Dermis blood vessel endothelial cell (primary cell): ENCODE data around the gene TRPV2. TPM values are rescaled to one million over a fixed set of nuclear protein-coding genes. Genes with fewer than 3 reads are reported as not detected.
A peak's percentile ranks its signal among the peaks of the same experiment; 100 is the strongest.

Experiments used
- DNase-seq: peaks from one replicate; pipeline ENCODE4 v3.0.0; 2010
- total RNA-seq: library from RNA; depleted of rRNA; stranded (reverse); fragments of >200 nt; gene quantifications from 2 replicates; pipeline ENCODE4 v1.2.3, GENCODE V29; 2014

TRPV2 gene
- total RNA-seq, 1 donor from 2014 or later, result 48.8 TPM

DNA sequence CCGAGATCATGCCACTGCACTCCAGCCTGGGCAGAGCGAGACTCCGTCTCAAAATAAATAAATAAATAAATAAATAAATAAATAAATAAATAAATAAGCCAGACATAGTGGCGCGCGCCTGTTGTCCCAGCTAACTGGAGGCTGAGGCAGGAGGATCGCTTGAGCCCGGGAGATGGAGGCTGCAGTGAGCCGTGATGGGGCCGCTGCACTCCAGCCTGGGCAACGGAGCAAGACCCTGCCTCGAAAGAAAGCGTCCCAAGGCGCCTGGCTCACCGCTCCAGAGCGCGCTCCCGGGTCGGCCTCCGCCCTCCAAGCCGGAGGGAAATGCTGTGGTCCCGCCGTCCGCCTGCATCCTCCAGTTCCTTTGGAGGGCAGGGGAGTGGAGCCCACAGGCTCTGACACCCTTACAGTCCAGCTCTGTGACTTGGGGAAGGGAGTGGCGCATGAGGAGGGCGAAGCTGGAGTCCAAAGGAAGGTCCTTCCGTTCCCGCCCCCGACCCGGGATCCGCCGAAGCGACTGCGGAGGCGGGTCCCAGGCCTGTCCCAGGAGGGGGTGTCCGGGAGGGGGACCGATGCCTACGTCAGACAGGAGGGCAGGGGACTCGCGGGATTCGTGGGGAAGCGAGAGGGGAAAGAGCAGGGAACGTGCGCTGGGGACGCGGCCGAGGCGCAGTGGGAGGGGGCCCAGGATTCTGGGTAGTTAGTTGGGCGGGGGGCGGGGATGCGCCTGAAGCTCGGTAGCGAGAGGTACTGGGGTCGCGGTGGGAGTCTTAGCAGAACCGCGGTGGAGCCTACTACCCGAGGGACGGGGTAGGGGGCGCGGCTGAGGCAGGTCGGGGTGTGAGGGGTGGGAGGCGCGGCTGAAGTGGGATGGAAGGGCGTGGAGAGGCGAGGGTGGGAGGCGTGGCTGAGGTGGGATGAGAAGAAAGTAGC is 8.4 kb upstream of the TRPV2 start:
- DNase-seq, result peak; percentile 29

- DNase-seq, result peak; percentile 71
These were observed 7.3 kb upstream of the TRPV2 start for GRCh38 chr17:16407911-16408588.

- no peak for DNase-seq
These were observed 2.0 kb downstream of the TRPV2 start for GRCh38 chr17:16417399-16417798.

DNA sequence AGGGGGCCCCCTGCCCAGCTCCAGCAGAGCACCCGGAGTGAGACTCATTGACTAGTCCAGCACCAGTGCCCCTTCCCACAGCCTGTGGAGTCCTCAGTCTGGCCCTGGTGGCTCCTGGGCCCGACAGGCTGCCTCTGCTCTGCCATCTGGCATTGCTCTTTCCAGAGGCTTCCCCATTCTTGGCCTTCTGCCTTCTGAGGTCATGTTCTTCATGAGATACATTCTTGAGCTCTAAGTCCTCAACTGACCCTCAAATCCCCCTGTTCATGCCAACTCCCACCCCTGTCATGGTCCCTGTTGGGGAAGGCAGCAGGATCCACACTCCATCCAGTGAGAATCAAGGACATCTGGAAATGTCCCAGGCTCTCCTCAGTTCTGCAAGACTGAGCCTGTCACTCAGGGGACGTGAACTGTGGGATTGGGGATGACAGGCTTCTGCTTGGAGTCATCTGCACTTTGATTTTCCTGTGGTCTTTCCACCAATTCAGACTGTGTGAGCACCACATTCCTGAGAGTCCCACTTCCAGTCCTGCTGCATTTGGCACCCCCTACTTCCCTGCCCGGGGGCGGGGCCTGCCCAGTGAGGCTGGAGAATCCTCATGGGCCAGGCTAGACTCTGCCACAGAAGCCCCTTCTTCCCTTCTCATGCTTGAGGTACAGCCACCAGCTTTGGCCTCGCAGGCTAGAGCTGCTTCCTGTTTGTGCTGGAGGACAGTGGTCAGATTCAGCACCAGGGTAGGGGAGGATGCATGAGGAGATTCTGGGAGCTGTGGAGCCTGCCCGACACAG is 2.7 kb downstream of the TRPV2 start:
- DNase-seq, result no peak

DNA sequence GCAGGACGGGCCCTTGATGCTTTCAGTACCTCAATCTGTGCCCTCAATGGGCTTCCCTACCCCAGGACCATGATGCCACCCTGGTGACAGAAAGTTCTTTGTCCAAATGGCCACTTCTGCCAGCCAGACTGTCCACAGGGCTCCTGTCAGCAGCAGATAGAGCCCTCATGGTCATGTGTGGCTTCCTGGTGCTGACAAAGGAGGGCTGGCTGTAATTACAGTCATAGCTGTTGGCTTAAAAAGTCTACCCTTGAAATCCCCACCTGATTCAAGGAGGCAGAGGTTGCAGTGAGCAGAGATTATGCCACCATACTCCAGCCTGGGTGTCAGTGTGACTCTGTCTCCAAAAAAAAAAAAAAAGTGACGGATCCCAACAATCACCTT is 3.3 kb downstream of the TRPV2 start:
- DNase-seq, result no peak

DNA sequence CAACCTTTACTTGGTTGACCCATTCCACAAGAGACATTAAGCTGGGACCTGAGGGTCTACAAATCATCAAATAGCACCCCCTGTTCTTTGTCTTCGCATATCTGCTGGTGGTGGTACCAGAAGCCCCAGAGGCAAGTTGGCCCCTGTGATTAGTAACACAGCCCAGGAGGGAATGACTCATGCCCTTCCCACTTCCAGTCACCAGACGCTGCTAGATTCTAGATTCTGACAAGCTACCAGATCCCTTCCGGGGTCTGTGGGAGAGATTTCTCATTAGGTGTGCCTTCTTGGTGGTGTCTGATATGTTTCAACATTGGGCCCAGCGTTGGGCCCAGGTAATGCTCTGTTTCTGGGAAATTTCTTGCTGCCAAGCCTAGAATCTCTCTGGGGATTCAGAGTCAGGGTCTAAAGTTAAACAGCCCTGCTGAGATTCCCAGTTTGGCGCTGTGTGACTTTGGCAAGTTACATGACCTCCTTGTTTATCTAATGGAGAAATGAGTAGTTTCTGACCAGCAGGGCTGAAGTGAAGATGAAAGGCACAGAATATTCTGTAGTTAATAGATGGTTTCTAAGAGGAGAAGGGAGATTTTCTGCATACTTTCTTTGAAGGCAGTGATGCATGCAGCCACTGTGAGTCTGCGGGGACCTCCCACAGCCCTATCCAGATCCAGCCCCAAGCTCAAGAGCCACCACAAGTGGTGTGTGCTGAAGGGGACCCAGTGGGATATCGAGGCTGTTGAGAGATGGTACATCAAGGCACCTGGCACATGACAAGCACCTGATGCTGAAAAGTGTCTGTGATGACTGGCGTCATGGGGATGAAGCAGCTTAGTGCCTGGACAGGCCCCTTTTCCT is 3.9 kb downstream of the TRPV2 start:
- DNase-seq, result peak; percentile 76

GRCh38 chr17:16419929-16420271 is 4.5 kb downstream of the TRPV2 start:
- no peak for DNase-seq

DNA sequence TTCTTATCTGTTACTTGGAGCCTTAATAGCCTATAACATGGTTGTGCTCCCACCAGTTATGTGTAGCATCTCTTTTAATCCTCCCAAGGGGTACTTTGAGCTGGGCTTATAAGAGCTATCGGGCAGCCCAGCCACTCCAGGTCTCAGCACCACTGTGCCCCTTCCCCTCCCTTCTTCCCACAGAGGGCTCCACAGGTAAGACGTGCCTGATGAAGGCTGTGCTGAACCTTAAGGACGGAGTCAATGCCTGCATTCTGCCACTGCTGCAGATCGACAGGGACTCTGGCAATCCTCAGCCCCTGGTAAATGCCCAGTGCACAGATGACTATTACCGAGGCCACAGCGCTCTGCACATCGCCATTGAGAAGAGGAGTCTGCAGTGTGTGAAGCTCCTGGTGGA is 7.0 kb downstream of the TRPV2 start:
- no peak for DNase-seq

DNA sequence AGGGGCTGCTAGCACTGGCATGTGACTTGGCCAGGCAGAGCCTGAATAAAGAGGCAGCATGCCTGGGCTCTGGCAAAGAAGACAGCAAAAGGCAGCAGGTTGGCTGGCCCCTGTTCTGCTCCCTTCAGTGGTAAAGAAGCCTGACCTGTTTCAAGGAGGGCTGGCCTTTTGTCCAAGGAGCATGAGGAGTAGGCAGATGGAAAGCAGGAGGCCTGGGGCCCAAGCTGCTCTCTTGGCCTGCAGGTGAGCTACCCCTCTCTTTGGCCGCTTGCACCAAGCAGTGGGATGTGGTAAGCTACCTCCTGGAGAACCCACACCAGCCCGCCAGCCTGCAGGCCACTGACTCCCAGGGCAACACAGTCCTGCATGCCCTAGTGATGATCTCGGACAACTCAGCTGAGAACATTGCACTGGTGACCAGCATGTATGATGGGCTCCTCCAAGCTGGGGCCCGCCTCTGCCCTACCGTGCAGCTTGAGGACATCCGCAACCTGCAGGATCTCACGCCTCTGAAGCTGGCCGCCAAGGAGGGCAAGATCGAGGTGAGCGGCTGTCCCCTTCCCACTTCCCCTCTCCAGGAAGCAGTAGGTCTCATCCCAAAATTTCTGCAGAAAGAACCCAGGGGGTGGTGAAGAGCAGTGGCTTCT is 8.0 kb downstream of the TRPV2 start:
- no peak for DNase-seq

DNA sequence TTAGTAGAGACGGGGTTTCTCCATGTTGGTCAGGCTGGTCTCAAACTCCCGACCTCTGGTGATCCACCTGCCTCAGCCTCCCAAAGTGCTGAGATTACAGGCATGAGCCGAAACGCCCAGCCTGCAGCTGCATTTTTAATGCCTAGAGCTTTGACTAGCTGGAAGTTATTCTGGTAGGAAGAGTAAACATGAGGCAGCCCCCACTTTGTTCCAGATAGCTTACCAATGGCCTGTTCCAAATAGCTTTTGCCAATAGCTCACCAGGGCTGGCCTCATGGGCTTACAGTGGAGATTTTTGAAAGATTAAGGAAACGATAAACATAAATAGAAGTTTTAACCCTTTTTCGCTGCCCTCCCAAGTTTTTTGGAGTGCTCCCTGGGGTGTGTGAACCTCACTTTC is 9.8 kb downstream of the TRPV2 start:
- no peak for DNase-seq

GRCh38 chr17:16425698-16426659 is 10.6 kb downstream of the TRPV2 start:
- DNase-seq, result no peak

- no peak for DNase-seq
These were observed 11.6 kb downstream of the TRPV2 start for GRCh38 chr17:16427020-16427419.

- DNase-seq, result peak; percentile 69
These were observed 12.9 kb downstream of the TRPV2 start for GRCh38 chr17:16428098-16428882.

DNA sequence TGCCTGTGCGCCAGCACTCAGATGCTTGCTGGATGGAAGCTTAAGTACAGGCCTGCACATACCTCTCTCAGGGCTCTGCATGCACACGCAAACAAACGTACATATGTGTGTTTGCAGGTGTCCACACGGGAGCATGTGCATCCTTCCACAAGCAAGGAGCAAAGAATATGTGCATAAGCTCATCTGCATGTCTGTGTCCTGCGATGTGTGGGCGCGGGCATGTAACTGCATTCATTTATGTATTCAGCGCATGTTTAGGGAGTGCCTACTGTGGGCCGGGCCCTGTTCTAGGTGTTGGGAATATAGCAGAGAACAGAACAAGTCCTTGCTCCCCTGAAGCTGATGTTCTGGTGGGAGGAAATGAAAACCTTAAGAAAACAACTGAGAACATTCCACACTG is 13.7 kb downstream of the TRPV2 start:
- DNase-seq, result no peak

DNA sequence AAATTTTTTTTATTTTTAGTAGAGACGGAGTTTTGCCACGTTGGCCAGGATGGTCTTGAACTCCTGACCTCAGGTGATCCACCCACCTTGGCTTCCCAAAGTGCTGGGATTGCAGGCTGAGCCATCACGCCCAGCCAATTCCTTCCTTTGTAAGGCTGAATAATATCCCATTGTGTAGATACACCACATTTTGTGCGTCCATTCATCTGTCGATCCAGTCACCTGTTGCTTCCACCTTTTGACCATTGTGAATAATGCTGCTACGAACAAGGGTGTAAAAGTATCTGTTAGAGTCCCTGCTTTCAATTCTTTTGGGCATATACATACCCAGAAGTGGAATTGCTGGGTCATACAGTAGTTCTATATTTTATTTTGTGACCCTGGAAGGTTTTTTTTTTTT is 15.3 kb downstream of the TRPV2 start:
- DNase-seq, result no peak

DNA sequence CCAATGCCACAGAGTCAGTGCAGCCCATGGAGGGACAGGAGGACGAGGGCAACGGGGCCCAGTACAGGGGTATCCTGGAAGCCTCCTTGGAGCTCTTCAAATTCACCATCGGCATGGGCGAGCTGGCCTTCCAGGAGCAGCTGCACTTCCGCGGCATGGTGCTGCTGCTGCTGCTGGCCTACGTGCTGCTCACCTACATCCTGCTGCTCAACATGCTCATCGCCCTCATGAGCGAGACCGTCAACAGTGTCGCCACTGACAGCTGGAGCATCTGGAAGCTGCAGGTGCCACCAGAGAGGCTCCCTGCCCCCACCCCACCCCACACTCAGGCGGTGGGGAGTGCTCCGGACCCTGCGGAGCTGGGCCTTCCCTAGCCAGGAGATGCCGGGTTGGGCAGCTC is 16.6 kb downstream of the TRPV2 start:
- DNase-seq, result no peak

GRCh38 chr17:16433514-16433913 is 18.1 kb downstream of the TRPV2 start:
- no peak for DNase-seq

- DNase-seq, result no peak
These were observed 19.3 kb downstream of the TRPV2 start for GRCh38 chr17:16434662-16435061.
